ENCODE data around the gene STXBP5.

Gene STXBP5

DNA sequence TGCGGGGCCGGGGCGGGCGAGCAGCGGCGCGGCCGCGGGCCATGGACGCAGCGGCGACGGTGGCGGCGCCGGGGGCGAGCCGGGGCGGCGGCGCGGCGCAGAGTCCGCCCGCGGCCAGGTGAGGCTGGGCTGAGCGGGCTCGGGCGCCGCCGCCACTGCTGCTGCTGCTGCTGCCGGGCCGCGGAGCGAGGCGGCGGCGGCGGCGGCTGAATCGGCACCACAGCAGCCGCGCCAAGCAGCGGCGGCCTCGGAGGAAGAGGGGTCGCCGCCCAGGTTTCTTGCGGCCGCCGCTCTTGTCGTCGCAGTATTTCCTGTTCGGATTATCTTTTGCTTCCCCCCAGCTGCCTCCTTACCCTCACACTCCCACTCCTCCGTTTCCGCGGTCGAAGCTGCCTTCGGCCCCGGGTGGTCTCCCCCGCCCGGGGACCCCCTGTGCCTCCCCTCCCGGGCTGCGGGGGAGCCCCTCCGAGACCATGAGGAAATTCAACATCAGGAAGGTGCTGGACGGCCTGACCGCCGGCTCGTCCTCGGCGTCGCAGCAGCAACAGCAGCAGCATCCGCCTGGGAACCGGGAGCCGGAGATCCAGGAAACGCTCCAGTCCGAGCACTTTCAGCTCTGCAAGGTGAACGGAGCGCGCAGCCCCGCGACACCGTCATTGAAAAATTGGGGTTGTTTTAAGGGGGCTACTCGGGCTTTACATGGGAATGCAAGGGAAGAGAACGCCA, at the start of gene STXBP5:
STXBP5 (plus strand) TSS at position 358 of the 726 bp plus-strand sequence; CDS start at position 474, 116 bp downstream.
- TF ChIP-seq, protein P1, sequence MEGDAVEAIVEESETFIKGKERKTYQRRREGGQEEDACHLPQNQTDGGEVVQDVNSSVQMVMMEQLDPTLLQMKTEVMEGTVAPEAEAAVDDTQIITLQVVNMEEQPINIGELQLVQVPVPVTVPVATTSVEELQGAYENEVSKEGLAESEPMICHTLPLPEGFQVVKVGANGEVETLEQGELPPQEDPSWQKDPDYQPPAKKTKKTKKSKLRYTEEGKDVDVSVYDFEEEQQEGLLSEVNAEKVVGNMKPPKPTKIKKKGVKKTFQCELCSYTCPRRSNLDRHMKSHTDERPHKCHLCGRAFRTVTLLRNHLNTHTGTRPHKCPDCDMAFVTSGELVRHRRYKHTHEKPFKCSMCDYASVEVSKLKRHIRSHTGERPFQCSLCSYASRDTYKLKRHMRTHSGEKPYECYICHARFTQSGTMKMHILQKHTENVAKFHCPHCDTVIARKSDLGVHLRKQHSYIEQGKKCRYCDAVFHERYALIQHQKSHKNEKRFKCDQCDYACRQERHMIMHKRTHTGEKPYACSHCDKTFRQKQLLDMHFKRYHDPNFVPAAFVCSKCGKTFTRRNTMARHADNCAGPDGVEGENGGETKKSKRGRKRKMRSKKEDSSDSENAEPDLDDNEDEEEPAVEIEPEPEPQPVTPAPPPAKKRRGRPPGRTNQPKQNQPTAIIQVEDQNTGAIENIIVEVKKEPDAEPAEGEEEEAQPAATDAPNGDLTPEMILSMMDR (IDR thresholded peaks at IDR 0.05; ENCODE audit: borderline replicate concordance, insufficient read depth, low read depth, low read length), result no peak
- H3K4me3 ChIP-seq (ENCODE audit: low read depth, low read length), result peak within 1 kb of the TSS; percentile 60

DNA sequence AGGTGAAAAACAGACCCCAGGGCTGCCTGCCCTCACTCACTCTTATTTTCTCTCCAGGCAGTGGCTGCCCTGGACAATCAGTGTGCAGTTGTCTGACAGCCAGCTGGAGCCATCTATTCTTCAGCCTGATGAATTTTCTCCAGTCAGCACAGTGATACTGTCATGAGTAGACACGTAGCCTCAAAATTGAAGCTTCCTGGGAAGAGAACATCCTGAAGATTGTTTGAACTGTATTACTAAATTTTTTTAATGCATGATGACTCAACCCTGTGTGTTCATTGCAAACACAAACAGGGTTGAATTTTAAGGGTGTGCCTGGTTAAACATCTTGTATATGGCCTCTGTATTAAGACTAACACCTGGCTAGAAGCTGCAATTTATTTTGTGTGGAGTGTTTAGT, 49.8 kb upstream of the STXBP5 start:
- no peak overlapping the region for H3K4me3 ChIP-seq (ENCODE audit: low read depth, low read length)
- TF ChIP-seq, protein P1 (IDR thresholded peaks at IDR 0.05; ENCODE audit: borderline replicate concordance, insufficient read depth, low read depth, low read length), result no peak

DNA sequence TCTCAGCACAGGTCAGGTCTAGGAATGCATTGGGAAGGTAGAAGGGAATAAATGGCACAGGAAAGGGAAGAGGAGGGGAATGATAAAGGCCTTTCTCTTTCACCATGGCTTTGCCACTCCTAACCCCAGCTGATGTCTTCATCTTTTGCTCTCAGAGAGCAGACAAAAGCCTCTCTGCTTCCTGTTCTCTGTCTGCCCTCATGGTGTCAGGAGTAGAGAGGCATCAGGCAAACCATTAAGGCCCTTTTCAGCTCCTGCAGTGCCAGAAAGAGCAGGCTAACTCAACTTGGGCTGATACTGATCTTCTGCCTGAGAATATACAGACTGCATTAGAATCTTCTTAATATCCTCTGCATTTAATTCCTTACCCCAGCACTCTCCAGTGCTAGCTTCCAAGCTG, 48.0 kb upstream of the STXBP5 start:
- TF ChIP-seq, protein P1 (IDR thresholded peaks at IDR 0.05; ENCODE audit: borderline replicate concordance, insufficient read depth, low read depth, low read length), result no peak
- no peak overlapping the region for H3K4me3 ChIP-seq (ENCODE audit: low read depth, low read length)

DNA sequence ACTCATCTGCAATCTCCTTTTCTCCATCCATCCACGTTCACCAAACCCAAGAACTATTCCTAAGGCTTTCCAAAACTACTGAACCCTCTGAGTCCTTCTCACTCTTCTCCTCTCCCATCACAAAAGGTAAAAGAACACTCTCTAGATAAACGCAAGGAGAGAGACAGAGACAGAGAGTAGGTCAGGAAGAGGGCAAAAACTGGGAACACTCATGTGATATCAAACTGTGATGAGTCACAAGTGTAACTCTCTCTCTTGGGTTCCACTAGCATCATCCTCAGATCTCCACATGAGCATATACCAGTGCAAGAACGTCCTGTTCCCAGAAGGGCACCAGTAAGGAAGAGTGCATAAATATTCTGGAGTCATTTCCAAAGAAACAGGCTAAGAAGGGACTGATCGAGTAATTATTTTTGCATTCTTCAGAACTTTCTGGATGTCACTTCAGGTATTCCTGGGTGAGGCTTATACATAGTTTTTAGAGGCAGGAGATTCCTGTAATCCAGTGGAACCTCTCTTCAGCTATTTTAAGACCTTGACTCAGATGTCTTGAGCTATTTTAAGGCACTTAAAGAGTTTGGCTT, 47.3 kb upstream of the STXBP5 start:
- TF ChIP-seq, protein P1 (IDR thresholded peaks at IDR 0.05; ENCODE audit: borderline replicate concordance, insufficient read depth, low read depth, low read length), result no peak
- H3K4me3 ChIP-seq (ENCODE audit: low read depth, low read length), result no peak overlapping the region

DNA sequence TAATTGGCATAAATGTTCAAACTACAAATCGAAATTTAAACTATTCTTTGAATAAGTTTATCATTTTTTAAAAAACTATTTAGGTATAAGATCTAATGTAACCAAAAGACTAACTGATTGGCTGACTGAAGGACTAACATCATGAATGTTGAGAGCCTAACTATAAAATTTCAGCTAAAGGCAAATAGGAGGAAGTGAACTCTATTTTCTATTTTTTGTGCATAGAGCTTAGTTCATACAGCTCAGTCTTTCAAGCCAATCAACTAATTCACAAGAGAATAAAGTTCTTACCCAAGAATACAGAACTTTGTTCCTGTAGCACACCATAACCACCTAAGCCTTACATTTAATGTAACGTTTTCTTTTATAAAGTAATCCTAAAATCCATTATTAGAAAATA, 46.3 kb upstream of the STXBP5 start:
- H3K4me3 ChIP-seq (ENCODE audit: low read depth, low read length), result no peak overlapping the region
- TF ChIP-seq, protein P1 (IDR thresholded peaks at IDR 0.05; ENCODE audit: borderline replicate concordance, insufficient read depth, low read depth, low read length), result no peak

DNA sequence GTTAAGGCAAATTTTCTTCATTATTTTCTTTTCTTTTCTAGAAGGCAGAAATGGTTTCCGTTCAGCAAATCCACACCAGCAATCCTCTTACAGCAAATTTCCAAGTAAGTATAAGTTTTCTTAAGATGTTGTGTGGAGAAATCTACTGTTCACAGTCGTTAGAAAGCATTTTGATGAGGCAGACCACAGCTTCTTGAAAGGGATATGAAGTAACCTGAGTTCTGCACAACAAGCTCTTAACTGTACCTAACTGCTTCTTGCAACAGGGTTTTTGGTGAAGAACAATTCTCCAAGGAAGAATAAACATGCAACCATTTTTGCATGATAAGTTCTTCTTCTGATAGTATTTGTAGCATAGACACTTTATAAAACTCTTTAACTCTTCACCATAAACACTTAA, 45.3 kb upstream of the STXBP5 start:
- H3K4me3 ChIP-seq (ENCODE audit: low read depth, low read length), result no peak overlapping the region
- TF ChIP-seq, protein P1 (IDR thresholded peaks at IDR 0.05; ENCODE audit: borderline replicate concordance, insufficient read depth, low read depth, low read length), result no peak

Measured in GM12875 (cell line).